Kidney (tissue), 14 donors: Measurements from ENCODE around the gene PSME2. TPM values are rescaled to one million over a fixed set of nuclear protein-coding genes. Genes with fewer than 3 reads are reported as not detected.

ENCODE experiments used
- DNase-seq, 5 donors: peaks; one replicate each; pipeline ENCODE4 v3.0.0-alpha.2; 2013 to 2020
- FAIRE-seq: peaks from 2 replicates; lab custom pipeline; 2012; peaks lifted over from hg19 to GRCh38; lab: Jason Lieb, UNC
- H3K27ac ChIP-seq, 2 donors: one replicate each; pipeline ENCODE4 v1.7.0; 2013; ENCODE audit warnings: low read depth in 2 of 2, low read length in 2 of 2, inconsistent platforms in 1 of 2
- H3K27me3 ChIP-seq: one replicate; pipeline ENCODE4 v1.7.1; 2013; ENCODE audit warnings: low read length, inconsistent platforms; ENCODE audit not compliant: control insufficient read depth, insufficient read depth
- H3K36me3 ChIP-seq, 3 donors: one replicate each; pipeline versions ENCODE4 v1.7.0 to v1.7.1; 2013; ENCODE audit warnings: low read length in 3 of 3, control low read depth in 1 of 3, inconsistent platforms in 1 of 3; ENCODE audit not compliant: insufficient read depth in 3 of 3, control insufficient read depth in 2 of 3
- H3K4me1 ChIP-seq, 3 donors: one replicate each; pipeline versions ENCODE4 v1.7.0 to v1.7.1; 2013; ENCODE audit warnings: low read length in 3 of 3, inconsistent platforms in 1 of 3, low read depth in 1 of 3; ENCODE audit not compliant: control insufficient read depth in 2 of 3, insufficient read depth in 2 of 3
- H3K4me3 ChIP-seq, 3 donors: one replicate each; pipeline versions ENCODE4 v1.7.0 to v1.8.1; 2013; ENCODE audit warnings: low read length in 3 of 3, control low read depth in 1 of 3, inconsistent platforms in 1 of 3
- H3K9ac ChIP-seq, 3 donors: one replicate each; pipeline versions ENCODE4 v1.7.0 to v1.7.1; 2013; ENCODE audit warnings: low read length in 3 of 3, control low read depth in 1 of 3, inconsistent platforms in 1 of 3
- H3K9me3 ChIP-seq, 3 donors: one replicate each; pipeline versions ENCODE4 v1.7.0 to v1.7.1; 2013; ENCODE audit warnings: low read length in 3 of 3, control low read depth in 1 of 3, inconsistent platforms in 1 of 3; ENCODE audit not compliant: control insufficient read depth in 2 of 3, insufficient read depth in 1 of 3
- intact Hi-C: fragments of 100-400 bp; cut with DNase I; formaldehyde crosslinking; loops from one replicate; pipeline ENCODE4 v1.11.1; 2022
- polyA plus RNA-seq: library from polyadenylated mRNA; stranded (reverse); fragments of 350-450 nt; fragmentation: Illumina TruSeq; extraction: RNeasy Lipid Tissue Mini Kit (QIAGEN cat#74804); gene quantifications from one replicate; pipeline ENCODE4 v1.2.3, GENCODE V29; 2014; ENCODE audit warnings: low read depth, low replicate concordance; ENCODE audit not compliant: insufficient read depth
- total RNA-seq: library from RNA; stranded (reverse); fragmentation: NEBNext Ultra II Directional; extraction: Animal tissue kit (Norgen Biotek cat#: 25700); gene quantifications from one replicate; pipeline ENCODE4 v1.2.1, GENCODE V29; 2021
- TF ChIP-seq, protein P1 (sequence below): IDR thresholded peaks from 3 replicates; pipeline ENCODE4 v1.5.1; 2012; ENCODE audit warnings: mild to moderate bottlenecking, moderate library complexity, borderline replicate concordance; ENCODE audit not compliant: insufficient read depth; ENCODE audit errors: extremely low read depth
- donor health status: control.
- donor health status: control.
- donor health status: control.
- donor health status: control.
- donor health status: control.
- donor health status: DM: yes; HTN: yes; CAD: no.
- donor health status: Normal renal cell carcinoma (clear cell type).

PSME2 gene
- total and polyA plus RNA-seq, 2 donors from 2014 or later = 148 to 289 TPM

DNA sequence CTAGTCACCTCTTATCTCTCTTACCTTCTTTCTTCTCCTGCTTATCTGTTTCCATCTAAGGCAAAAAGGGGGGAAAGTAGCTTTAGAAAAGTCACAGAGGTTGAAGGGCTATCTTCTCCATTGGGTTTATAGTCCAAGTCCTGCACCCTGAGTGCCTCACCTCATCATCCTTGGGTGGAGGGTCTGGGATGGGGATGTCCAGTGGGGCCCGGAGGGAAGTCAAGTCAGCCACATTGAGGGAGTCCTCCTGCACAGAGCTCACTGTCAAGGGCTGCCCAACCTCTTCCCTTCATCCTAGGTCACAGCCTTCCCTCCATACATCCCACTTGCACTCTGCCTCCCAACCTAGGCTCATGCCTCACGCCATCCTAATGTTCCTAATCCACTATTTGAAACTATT lies 1.2 kb downstream of the PSME2 start:
- Histone ChIP-seq H3K36me3 (peaks cover 4 to 11% (median 10%) of the 10 kb centered on the region in 3 donors), H3K4me1 (peaks cover 2 to 32% (median 11%) of the 10 kb centered on the region in 3 donors), H3K9ac (no peak overlapping the region), H3K9me3 (no peaks in the 10 kb centered on the region), H3K27me3 (no peaks in the 10 kb centered on the region), H3K4me3 (peak overlapping the region in 1 of 3 donors; percentile 94), H3K27ac (no peak overlapping the region)
- intact Hi-C loops = no loop called here
- TF ChIP-seq, protein P1, sequence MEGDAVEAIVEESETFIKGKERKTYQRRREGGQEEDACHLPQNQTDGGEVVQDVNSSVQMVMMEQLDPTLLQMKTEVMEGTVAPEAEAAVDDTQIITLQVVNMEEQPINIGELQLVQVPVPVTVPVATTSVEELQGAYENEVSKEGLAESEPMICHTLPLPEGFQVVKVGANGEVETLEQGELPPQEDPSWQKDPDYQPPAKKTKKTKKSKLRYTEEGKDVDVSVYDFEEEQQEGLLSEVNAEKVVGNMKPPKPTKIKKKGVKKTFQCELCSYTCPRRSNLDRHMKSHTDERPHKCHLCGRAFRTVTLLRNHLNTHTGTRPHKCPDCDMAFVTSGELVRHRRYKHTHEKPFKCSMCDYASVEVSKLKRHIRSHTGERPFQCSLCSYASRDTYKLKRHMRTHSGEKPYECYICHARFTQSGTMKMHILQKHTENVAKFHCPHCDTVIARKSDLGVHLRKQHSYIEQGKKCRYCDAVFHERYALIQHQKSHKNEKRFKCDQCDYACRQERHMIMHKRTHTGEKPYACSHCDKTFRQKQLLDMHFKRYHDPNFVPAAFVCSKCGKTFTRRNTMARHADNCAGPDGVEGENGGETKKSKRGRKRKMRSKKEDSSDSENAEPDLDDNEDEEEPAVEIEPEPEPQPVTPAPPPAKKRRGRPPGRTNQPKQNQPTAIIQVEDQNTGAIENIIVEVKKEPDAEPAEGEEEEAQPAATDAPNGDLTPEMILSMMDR = no peak
- DNase-seq = peak in 1 of 5 donors; percentile 18
- no peak for FAIRE-seq

DNA sequence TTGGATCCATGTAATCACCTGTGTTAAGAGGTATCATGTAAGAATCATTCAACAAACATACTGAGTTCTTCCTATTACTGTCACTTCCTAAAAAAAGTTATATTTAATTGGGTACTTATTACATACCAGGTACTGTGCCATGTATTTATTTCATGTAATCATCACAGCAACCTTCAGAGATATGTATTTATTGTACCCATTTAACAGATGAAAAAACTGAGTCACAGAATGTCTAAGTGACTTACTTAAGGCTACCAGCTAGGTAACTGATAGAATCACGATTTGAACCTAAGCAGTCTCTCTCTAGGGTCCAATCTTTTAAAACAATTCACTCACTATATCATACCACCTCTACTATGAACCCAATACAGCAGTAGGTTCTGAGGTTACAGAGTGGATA lies 2.0 kb downstream of the PSME2 start:
- no peak overlapping the region for H3K4me3 ChIP-seq
- H3K27ac ChIP-seq = no peak overlapping the region
- H3K9me3 ChIP-seq = no peaks in the 10 kb centered on the region
- H3K27me3 ChIP-seq = no peaks in the 10 kb centered on the region
- DNase-seq (no peak), FAIRE-seq (no peak)
- peaks cover under 1 to 4% (median 3%) of the 10 kb centered on the region in 3 donors for H3K36me3 ChIP-seq
- TF ChIP-seq, protein P1 = no peak
- H3K4me1 ChIP-seq = peaks cover 2 to 35% (median 11%) of the 10 kb centered on the region in 3 donors
- H3K9ac ChIP-seq = peak overlapping the region in 1 of 3 donors; percentile 9
- intact Hi-C loops = no loop called here

DNA sequence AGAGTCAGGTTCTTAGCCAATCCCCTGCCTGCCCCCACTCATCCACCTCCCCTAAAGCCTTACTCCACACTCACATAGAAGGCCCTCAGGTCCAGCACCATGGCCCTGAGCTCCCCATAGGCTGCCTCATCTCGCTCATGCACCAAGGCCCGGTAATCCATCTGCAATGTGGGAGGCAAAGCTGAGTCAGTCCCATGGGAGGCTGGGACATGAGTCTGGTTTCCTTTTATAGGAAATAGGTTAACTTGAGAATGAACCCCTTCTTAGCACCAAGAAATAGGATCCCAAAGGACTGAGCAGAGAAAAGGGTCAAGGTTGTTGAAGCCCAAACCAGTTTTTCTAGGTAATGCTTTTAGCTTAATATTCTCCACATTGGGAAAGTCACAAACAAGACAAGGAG lies 2.9 kb downstream of the PSME2 start:
- FAIRE-seq (no peak), DNase-seq (no peak)
- Histone ChIP-seq H3K9me3 (no peaks in the 10 kb centered on the region), H3K9ac (no peak overlapping the region), H3K27ac (no peak overlapping the region), H3K4me3 (no peak overlapping the region), H3K4me1 (peaks cover 2 to 36% (median 11%) of the 10 kb centered on the region in 3 donors), H3K27me3 (no peaks in the 10 kb centered on the region), H3K36me3 (peaks cover 0 to 9% (median 5%) of the 10 kb centered on the region in 3 donors)
- TF ChIP-seq, protein P1 = no peak
- intact Hi-C loops = no loop called here
